SU-DHL-6 (cell line): ENCODE results near the gene TMEM127.

Experiments
- EZH2phosphoT487 ChIP-seq: fragments of 200-600 bp; sonication (generic), shearing (Covaris generic); conservative IDR thresholded peaks from 2 replicates; pipeline ENCODE4 v1.6.1; 2018; ENCODE audit warnings: mild to moderate bottlenecking, antibody characterized with exemption, low read length, moderate library complexity, mixed read lengths
- TF ChIP-seq, protein P1 (sequence below): fragments of 200-600 bp; sonication (generic); IDR thresholded peaks from one replicate; pipeline ENCODE4 v1.5.1; 2017; ENCODE audit warnings: antibody characterized with exemption, mild to moderate bottlenecking, low read length, moderate library complexity; ENCODE audit not compliant: insufficient read depth, poor library complexity, severe bottlenecking

DNA sequence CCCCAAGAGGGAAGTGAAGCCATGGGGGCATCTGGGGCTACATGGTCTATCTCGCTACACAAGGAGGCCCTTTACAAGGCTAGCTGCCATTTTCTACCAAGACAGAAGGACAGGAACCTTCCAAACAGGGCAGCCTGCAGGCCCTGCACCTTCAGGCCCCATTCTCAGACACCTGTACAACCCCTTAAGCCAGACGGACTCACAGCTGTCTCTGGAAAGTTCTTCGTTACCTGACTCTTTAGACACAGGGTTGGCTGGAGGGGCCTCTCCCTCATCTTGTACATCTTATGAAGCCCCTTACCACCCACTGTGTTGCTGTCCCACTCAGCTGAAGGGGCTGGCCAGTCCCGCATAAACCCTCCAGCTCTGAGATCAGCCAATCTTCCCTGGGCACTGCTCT is 17.2 kb downstream of the TMEM127 start:
- TF ChIP-seq EZH2phosphoT487 = no peak
- TF ChIP-seq, protein P1, sequence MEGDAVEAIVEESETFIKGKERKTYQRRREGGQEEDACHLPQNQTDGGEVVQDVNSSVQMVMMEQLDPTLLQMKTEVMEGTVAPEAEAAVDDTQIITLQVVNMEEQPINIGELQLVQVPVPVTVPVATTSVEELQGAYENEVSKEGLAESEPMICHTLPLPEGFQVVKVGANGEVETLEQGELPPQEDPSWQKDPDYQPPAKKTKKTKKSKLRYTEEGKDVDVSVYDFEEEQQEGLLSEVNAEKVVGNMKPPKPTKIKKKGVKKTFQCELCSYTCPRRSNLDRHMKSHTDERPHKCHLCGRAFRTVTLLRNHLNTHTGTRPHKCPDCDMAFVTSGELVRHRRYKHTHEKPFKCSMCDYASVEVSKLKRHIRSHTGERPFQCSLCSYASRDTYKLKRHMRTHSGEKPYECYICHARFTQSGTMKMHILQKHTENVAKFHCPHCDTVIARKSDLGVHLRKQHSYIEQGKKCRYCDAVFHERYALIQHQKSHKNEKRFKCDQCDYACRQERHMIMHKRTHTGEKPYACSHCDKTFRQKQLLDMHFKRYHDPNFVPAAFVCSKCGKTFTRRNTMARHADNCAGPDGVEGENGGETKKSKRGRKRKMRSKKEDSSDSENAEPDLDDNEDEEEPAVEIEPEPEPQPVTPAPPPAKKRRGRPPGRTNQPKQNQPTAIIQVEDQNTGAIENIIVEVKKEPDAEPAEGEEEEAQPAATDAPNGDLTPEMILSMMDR = no peak
